Heart left ventricle (tissue), 13 donors: ENCODE data around the gene HMHB1.

Experiments
- CTCF ChIP-seq, 12 donors: fragments of 200-600 bp; sonication (generic) in 4 of 12; IDR thresholded peaks; one replicate each; pipeline versions ENCODE4 v1.5.0 to v1.8.0; 2018 to 2022; ENCODE audit warnings: antibody characterized with exemption in 12 of 12, mild to moderate bottlenecking in 5 of 12
- POLR2A ChIP-seq, 2 donors: fragments of 450-650 bp; IDR thresholded peaks; one replicate each; pipeline ENCODE4 v1.6.1; 2017; ENCODE audit warnings: antibody characterized with exemption in 2 of 2, mild to moderate bottlenecking in 2 of 2, moderate library complexity in 2 of 2
- donor health status: ischemic (EF 13 %, LVEDD 7.1; RV severe dilation, severe dysfunction).
- donor health status: DM: no; HTN: yes; CAD: no.
- donor health status: DM: no; HTN: no; CAD: no.
- donor health status: ischemic (EF 25% LVEDD 6.9; RV normal size, moderate dysfunction).
- donor health status: ischemic (EF 25% LVEDD 5.7; RV mildly dilated, moderate dysfunction).
- donor health status: ischemic (EF 35%, LVEDD 5.7; RV mildly dilated, moderate dysfunction).
- donor health status: nonischemic (EF 11% LVEDD 7.7; RV severe dilation, severe dysfunction).
- donor health status: DM: yes; HTN: yes; CAD: no.
- donor health status: PGD.
- donor health status: ischemic (EF 29% LVEDD 5.4; RV normal size, mild dysfunction).
- donor health status: nonischemic (EF 23%, LVEDD 6.1; RV moderate dilation, normal function).

GRCh38 chr5:143820451-143820850 lies 8.5 kb downstream of the HMHB1 start:
- no peak for TF ChIP-seq POLR2A (IDR thresholded peaks at IDR 0.05)
- TF ChIP-seq CTCF (IDR thresholded peaks at IDR 0.05): no peak
